OCI-LY1 (cell line): ENCODE data around the gene NEK1.
"Not testable (repeated sequence)": the region's sequence is repeated elsewhere in the genome, so short reads cannot be mapped to it uniquely, and the experiment has no call there.

Experiments
- H2AFZ ChIP-seq: fragments of 200-600 bp; sonication (generic), shearing (Covaris generic); 2 replicates; pipeline ENCODE4 v1.6.0; 2014; ENCODE audit warnings: antibody characterized with exemption, mild to moderate bottlenecking, low read length
- H3F3A ChIP-seq: fragments of 200-600 bp; sonication (generic), shearing (Covaris generic); 2 replicates; pipeline ENCODE4 v1.6.0; 2014; ENCODE audit warnings: mild to moderate bottlenecking, antibody characterized with exemption, low read length, moderate library complexity; ENCODE audit not compliant: insufficient read depth
- H3K27ac ChIP-seq: fragments of 200-600 bp; sonication (generic); 2 replicates; pipeline ENCODE4 v1.5.1; 2014; ENCODE audit warnings: low read length, mixed run types, mild to moderate bottlenecking, low read depth; ENCODE audit not compliant: poor library complexity, severe bottlenecking
- H3K27me3 ChIP-seq: fragments of 200-600 bp; sonication (generic); 2 replicates; pipeline ENCODE4 v1.6.0; 2014; ENCODE audit warnings: antibody characterized with exemption, mild to moderate bottlenecking, low read length, moderate library complexity; ENCODE audit not compliant: insufficient read depth
- H3K36me3 ChIP-seq: fragments of 200-600 bp; sonication (generic); 2 replicates; pipeline ENCODE4 v1.6.1; 2014; ENCODE audit warnings: mild to moderate bottlenecking, antibody characterized with exemption, low read length, moderate library complexity, mixed read lengths; ENCODE audit not compliant: insufficient read depth
- H3K4me1 ChIP-seq: fragments of 200-600 bp; sonication (generic); 2 replicates; pipeline ENCODE4 v1.5.1; 2014; ENCODE audit warnings: mild to moderate bottlenecking, low read length, moderate library complexity; ENCODE audit not compliant: insufficient read depth, severe bottlenecking
- H3K4me2 ChIP-seq: fragments of 200-600 bp; sonication (generic), shearing (Covaris generic); 2 replicates; pipeline ENCODE4 v1.6.1; 2014; ENCODE audit warnings: low read length
- H3K4me3 ChIP-seq: fragments of 200-600 bp; sonication (generic); 2 replicates; pipeline ENCODE4 v1.5.1; 2014; ENCODE audit warnings: low read length, low read depth, mild to moderate bottlenecking, mixed read lengths; ENCODE audit not compliant: poor library complexity, severe bottlenecking
- H3K79me2 ChIP-seq: fragments of 200-600 bp; shearing (Covaris generic); 2 replicates; pipeline ENCODE4 v1.6.1; 2016; ENCODE audit warnings: mixed run types, low read length, mixed read lengths; ENCODE audit not compliant: insufficient read depth
- H3K9ac ChIP-seq: fragments of 200-600 bp; sonication (generic), shearing (Covaris generic); 2 replicates; pipeline ENCODE4 v1.6.1; 2014; ENCODE audit warnings: mild to moderate bottlenecking, low read length, mixed read lengths
- H3K9me2 ChIP-seq: fragments of 200-600 bp; sonication (generic), shearing (Covaris generic); 2 replicates; pipeline ENCODE4 v1.6.1; 2014; ENCODE audit warnings: low read depth, mild to moderate bottlenecking, low read length, mixed read lengths
- H3K9me3 ChIP-seq: fragments of 200-600 bp; shearing (Covaris generic); 2 replicates; pipeline ENCODE4 v1.6.1; 2014; ENCODE audit warnings: low read length, mixed read lengths
- H4K20me1 ChIP-seq: fragments of 200-600 bp; sonication (generic), shearing (Covaris generic); 2 replicates; pipeline ENCODE4 v1.6.0; 2016; ENCODE audit warnings: mild to moderate bottlenecking, low read length; ENCODE audit not compliant: insufficient read depth
- EZH2 ChIP-seq: fragments of 200-600 bp; sonication (generic), shearing (Covaris generic); IDR thresholded peaks from 2 replicates; pipeline ENCODE4 v1.8.0; 2017; ENCODE audit warnings: borderline replicate concordance, mixed run types, mild to moderate bottlenecking, antibody characterized with exemption, low read length, moderate library complexity, mixed read lengths
- TF ChIP-seq, protein P1 (sequence below): fragments of 200-600 bp; sonication (generic), shearing (Covaris generic); IDR thresholded peaks from 2 replicates; pipeline ENCODE4 v1.5.1; 2017; ENCODE audit warnings: mild to moderate bottlenecking, antibody characterized with exemption, low read length, moderate library complexity, mixed read lengths

Gene NEK1

DNA sequence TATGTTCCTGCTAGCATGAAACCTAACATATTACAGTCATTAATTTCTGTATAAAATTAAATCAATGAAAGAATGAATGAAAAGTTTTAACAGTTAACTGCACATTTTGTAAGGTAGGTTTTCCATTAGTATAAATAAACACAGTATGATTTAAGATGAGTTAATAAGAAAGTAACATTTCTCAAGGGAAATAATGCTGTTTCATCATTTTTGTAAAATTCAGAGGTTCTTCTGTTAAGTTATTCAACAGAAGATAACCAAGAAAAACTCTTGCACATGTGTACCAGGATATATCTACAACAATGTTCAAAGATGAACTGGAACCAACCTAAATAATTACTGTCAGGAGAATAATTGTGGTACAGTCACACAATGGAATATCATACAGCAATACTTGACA is 88.6 kb downstream of the NEK1 start:
- TF ChIP-seq EZH2 = no peak
- TF ChIP-seq, protein P1, sequence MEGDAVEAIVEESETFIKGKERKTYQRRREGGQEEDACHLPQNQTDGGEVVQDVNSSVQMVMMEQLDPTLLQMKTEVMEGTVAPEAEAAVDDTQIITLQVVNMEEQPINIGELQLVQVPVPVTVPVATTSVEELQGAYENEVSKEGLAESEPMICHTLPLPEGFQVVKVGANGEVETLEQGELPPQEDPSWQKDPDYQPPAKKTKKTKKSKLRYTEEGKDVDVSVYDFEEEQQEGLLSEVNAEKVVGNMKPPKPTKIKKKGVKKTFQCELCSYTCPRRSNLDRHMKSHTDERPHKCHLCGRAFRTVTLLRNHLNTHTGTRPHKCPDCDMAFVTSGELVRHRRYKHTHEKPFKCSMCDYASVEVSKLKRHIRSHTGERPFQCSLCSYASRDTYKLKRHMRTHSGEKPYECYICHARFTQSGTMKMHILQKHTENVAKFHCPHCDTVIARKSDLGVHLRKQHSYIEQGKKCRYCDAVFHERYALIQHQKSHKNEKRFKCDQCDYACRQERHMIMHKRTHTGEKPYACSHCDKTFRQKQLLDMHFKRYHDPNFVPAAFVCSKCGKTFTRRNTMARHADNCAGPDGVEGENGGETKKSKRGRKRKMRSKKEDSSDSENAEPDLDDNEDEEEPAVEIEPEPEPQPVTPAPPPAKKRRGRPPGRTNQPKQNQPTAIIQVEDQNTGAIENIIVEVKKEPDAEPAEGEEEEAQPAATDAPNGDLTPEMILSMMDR = no peak
- no peak overlapping the region for H3K27ac ChIP-seq
- H3K36me3 ChIP-seq = peaks cover 6% of the 10 kb centered on the region
- H3K4me2 ChIP-seq = no peak overlapping the region
- no peaks in the 10 kb centered on the region for H3F3A ChIP-seq
- no peaks in the 10 kb centered on the region for H3K9me2 ChIP-seq
- no peaks in the 10 kb centered on the region for H3K4me1 ChIP-seq
- no peak overlapping the region for H3K4me3 ChIP-seq
- H3K79me2 ChIP-seq = no peaks in the 10 kb centered on the region
- no peaks in the 10 kb centered on the region for H3K27me3 ChIP-seq
- no peaks in the 10 kb centered on the region for H4K20me1 ChIP-seq
- 0 out of 2 replicates have a peak, but pooled peaks cover 2% of the 10 kb centered on the region for H3K9me3 ChIP-seq
- no peak overlapping the region for H3K9ac ChIP-seq
- H2AFZ ChIP-seq = no peak overlapping the region

DNA sequence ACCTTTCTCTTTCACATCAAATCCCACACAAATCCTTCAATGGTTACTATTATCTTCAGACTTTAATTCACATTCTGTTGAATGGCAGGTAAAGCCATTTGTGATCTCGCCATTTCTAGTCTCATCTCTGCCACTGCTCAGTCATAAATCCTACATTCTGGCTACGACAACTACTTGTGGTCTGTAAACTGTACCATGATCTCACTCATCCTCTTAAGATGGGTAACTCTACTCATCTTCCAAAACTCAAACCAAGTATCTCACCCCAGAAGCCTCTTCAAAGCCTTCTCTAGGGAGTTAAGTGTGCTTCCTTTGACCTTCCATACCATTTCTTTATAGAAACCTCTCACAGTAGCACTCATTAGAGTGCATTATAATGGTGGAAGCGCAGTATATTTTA is 101.8 kb downstream of the NEK1 start:
- Histone ChIP-seq H3K79me2 (no peaks in the 10 kb centered on the region), H3K36me3 (peaks cover 6% of the 10 kb centered on the region; the same call in 1 of the 2 replicates), H3K4me3 (no peak overlapping the region)

DNA sequence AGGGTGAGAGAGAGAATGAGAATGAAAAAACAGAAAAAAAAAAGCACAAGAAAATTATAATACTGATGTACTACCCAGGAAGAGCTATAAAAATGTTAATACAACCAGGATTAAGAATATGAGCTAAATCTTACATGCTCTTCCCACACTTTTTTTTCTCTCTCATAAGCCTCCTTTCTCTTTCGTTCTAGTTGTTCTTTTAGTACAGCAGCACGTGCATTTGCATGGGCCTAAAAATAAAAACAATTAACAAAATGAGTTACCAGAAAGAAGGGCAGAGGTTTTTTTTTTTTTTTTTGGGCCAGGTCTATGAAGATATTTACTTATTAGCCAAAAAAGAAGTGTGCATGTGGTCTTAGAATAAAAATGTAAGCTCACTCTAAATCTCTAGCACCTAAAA is 105.5 kb downstream of the NEK1 start:
- H3K4me3 ChIP-seq = no peak overlapping the region
- no peaks in the 10 kb centered on the region for H3K9me2 ChIP-seq
- no peaks in the 10 kb centered on the region for H4K20me1 ChIP-seq
- no peaks in the 10 kb centered on the region for H3K79me2 ChIP-seq
- H3K36me3 ChIP-seq = peaks cover 27% of the 10 kb centered on the region; the same call in 1 of the 2 replicates
- H3K27me3 ChIP-seq = no peaks in the 10 kb centered on the region
- H3K9me3 ChIP-seq = peaks cover 5% of the 10 kb centered on the region; the same call in 1 of the 2 replicates
- no peak overlapping the region for H3K4me2 ChIP-seq
- H3K4me1 ChIP-seq = no peaks in the 10 kb centered on the region
- no peak overlapping the region for H3K9ac ChIP-seq
- no peaks in the 10 kb centered on the region for H3F3A ChIP-seq
- TF ChIP-seq EZH2 = no peak
- TF ChIP-seq, protein P1 = no peak
- no peak overlapping the region for H2AFZ ChIP-seq
- H3K27ac ChIP-seq = no peak overlapping the region

More for the DNA sequence above, 101.8 kb downstream of the NEK1 start:
- Histone ChIP-seq H3K27ac (no peak overlapping the region), H3K4me1 (no peaks in the 10 kb centered on the region), H3K4me2 (no peak overlapping the region), H3K9ac (no peak overlapping the region), H3K9me2 (no peaks in the 10 kb centered on the region), H3F3A (no peaks in the 10 kb centered on the region), H4K20me1 (no peaks in the 10 kb centered on the region), H3K27me3 (no peaks in the 10 kb centered on the region), H2AFZ (no peak overlapping the region), H3K9me3 (no peaks in the 10 kb centered on the region)
- TF ChIP-seq, protein P1 = no peak
- no peak for TF ChIP-seq EZH2

DNA sequence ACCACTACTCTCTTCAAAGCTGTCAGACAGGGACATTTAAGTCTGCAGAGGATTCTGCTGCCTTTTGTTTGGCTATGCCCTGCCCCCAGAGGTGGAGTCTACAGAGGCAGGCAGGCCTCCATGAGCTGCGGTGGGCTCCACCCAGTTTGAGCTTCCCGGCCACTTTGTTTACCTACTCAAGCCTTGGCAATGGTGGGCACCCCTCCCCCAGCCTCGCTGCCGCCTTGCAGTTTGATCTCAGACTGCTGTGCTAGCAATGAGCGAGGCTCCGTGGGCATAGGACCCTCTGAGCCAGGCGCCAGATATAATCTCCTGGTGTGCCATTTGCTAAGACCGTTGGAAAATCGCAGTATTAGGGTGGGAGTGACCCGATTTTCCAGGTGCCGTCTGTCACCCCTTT is 112.5 kb downstream of the NEK1 start:
- H3K4me2 ChIP-seq, H4K20me1 ChIP-seq, H3K4me1 ChIP-seq, H2AFZ ChIP-seq, H3K4me3 ChIP-seq, H3F3A ChIP-seq, H3K9ac ChIP-seq, H3K9me2 ChIP-seq, H3K9me3 ChIP-seq, H3K27ac ChIP-seq, H3K79me2 ChIP-seq, H3K27me3 ChIP-seq: not testable (repeated sequence)
- H3K36me3 ChIP-seq = peaks cover 24% of the 10 kb centered on the region

DNA sequence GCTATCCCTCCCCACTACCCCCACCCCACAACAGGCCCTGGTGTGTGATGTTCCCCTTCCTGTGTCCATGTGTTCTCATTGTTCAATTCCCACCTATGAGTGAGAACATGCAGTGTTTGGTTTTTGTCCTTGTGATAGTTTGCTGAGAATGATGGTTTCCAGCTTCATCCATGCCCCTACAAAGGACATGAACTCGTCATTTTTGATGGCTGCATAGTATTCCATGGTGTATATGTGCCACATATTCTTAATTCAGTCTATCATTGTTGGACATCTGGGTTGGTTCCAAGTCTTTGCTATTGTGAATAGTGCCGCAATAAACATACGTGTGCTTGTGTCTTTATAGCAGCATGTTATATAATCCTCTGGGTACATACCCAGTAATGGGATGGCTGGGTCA is 118.1 kb downstream of the NEK1 start:
- not testable (repeated sequence) for H3K27me3 ChIP-seq

More for the DNA sequence above, 118.1 kb downstream of the NEK1 start:
- H3K27ac ChIP-seq, H3K9ac ChIP-seq, H3K79me2 ChIP-seq, H4K20me1 ChIP-seq, H3K9me2 ChIP-seq, H3K4me2 ChIP-seq, H2AFZ ChIP-seq, H3K4me3 ChIP-seq, H3K4me1 ChIP-seq, H3K9me3 ChIP-seq, H3K36me3 ChIP-seq, H3F3A ChIP-seq: not testable (repeated sequence)
